HUDEP-2 (cell line): ENCODE data around the gene CACNA1C.

Experiments used
- DNase-seq, 76 experiments: peaks; one replicate each; lab custom pipeline; 2025; ENCODE audit not compliant: unreplicated experiment in 76 of 76; lab: John Stamatoyannopoulos, UW

The CACNA1C gene

GRCh38 chr12:2402073-2402579 lies 349.3 kb downstream of the CACNA1C start:
- no peak for DNase-seq

DNA sequence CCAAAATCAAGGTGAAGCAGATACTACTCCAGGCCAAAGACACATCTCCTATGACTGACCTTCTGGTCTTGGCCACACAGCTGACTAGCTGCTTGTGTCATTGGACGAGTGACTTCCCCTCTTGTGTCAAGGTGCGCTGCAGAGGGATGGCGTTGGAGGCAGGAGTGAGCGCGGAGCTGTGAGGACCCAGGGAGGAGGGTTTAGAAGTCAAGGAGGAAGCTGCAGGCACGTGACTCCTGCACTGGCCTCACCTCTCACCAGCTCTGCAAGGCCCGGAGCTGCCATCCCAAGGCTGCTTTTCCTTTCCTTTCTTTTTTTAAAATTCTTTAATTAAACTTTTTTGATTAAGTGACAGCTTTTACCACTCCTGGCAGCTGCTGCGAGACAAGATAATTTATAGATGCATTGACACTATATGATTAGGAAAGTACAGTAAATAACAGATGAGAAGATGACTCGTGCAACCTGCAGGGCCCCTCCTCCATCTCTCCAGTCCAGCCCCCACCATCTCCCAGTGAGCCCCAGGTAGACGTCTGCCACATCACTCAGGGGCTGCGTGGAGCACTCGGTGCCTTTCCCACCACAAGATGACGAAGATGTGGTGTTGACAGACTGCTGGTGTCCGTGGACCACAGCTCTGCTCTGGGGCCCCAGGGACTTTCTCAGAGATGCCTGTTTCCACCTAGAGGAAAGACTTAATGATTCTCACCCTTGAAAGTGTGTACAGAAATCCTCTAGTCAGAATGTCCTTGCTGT lies 350.6 kb downstream of the CACNA1C start:
- no peak for DNase-seq

- no peak for DNase-seq
Observed at GRCh38 chr12:2405039-2405438, 352.3 kb downstream of the CACNA1C start.

DNA sequence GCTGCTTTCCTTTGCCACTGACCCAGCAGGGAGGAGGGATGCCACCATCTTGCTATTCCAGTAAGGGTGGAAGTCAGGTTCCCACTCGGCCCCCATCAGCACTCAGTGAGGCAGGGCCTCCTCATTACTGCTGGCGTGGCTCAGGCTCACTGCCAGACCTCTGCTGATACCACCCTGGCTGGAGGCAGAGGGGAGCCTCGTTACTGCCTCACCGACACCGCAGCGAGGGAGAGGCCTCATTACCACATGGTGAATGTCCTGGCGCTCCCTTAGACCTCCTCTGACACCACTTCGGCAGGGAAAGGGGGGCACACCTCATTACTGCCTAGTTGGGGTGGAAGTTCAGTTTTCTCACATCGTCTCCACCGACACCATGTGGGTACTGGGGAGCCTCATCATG lies 354.1 kb downstream of the CACNA1C start:
- DNase-seq: no peak

DNA sequence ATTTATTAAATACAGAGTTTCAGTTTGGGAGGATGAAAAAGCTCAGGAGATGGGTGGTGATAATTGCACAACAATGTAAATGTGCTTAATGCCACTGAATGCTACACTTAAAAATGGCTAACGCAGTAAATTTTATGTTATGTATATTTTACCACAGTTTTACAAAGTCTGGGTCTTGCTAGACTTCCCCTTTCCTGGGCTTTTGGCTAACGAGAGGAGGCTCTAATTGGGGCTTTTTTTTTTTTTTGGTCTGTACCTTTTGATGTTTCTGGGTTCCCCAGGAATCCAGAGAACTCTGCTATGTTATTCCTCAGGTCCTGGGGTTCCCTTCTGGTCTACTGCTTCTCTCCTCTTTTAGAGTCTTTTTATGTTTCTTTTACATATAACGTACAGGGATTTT lies 355.5 kb downstream of the CACNA1C start:
- no peak for DNase-seq

GRCh38 chr12:2409656-2410265 lies 357.0 kb downstream of the CACNA1C start:
- DNase-seq: no peak

DNA sequence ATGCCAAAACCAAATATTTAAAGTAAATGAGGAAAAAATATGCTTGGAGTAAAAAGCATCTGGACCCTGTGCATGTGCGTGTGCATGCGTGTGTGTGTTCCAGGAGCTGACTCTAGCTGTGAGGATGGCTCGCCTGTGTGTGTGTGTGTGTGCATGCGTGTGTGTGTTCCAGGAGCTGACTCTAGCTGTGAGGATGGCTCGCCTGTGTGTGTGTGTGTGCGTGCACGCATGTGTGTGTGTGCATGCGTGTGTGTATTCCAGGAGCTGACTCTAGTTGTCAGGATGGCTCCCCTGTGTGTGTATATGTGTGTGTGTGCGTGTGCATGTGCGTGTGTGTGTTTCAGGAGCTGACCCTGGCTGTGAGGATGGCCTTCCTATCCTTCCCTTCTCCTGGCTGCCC lies 357.7 kb downstream of the CACNA1C start:
- DNase-seq: no peak

GRCh38 chr12:2411011-2411410 lies 358.2 kb downstream of the CACNA1C start:
- DNase-seq: no peak

- DNase-seq: no peak
Observed at GRCh38 chr12:2411616-2412304, 359.0 kb downstream of the CACNA1C start.

GRCh38 chr12:2412305-2412643 lies 359.5 kb downstream of the CACNA1C start:
- no peak for DNase-seq

- no peak for DNase-seq
Observed at GRCh38 chr12:2413301-2413700, 360.5 kb downstream of the CACNA1C start.

DNA sequence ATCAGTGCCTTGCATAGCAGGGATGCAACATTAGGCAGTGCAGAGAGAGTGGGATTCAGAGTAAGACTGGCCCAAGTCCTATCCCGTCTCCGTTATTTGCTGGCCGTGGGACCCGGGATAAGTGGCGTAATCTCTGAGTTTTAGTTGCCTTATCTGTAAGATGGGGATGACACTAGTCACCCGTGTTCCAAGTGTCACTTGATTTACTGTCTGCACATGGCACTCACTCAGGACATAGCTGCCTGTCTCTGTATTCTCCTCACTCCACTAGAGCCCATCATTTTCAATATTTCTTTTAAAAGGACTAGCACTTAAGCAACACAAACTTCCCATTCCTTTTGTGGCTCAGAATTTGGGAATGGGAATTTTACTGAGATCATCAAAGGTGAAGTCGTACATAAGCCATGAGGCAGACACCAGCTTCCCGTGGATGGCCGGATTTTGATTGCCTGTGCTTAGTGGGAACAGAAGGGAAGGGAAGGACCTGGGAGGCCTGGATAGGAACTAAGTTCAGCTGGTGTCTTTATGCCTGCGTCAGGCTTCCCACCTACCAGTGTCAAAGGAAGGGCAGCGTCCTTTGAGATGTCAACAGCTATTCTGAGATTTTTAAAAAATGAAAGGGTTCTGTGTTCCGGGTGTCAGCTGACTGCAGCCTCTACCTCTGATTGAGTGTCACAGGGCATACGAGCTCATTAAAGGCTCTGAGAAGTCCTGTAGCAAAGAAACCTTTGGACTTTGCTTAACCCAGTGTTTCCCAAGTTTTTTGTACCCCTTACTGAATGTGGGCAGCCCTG lies 361.4 kb downstream of the CACNA1C start:
- DNase-seq: no peak

DNA sequence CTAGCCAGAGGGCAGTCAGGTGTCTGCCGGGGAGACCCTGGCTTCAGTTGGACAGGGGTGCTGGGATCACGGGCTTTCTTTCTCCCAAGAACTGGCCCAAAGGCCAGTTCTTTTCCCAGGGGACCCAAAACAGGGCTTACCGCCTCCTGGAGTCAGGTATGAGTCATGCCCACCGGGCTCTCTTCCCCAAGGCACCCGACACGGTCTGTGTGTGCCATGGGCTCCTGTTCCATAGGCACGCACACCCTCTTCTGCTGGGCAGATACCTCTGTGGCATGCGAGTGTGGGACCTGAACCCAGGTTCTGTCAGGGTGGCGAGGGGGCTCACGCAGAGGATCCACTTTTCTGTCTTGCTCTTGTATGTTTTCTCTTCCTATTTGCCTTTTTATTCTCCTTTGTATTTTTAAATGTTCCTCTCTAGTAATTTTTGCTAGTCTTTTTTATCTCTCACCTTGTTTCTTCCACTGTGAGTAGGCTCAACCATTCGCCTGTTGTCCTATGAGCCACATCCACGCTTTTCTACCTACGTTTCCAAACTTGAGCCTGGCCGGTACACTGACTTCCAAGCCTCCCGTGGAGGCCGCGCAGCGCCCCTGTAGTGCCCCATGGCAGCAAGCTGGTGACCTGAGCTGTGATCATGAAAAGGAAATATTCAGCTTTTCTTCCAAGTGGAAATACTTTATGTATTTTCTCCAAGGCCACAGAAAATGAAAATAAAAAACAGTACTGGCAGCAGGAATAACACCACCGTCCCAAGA lies 362.2 kb downstream of the CACNA1C start:
- DNase-seq: no peak

DNA sequence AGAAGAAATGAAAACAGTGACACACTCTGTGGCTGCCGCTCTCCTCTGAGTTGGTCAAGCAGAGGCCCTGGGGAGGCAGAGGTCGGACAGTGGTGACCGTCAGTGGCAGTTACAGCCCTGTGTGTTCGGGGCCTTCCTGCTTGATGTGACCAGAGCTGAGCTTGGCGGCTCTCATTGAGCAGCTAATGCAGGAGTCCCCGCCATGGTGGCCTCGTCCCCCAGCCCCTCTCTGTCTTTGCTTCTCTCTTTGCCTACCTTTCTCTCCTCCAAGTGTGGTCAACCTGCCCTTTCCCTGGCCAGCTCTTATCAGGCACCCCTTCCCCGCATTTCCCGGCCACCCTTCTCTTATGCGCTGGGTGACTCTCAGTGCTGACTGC lies 362.8 kb downstream of the CACNA1C start:
- DNase-seq: no peak

DNA sequence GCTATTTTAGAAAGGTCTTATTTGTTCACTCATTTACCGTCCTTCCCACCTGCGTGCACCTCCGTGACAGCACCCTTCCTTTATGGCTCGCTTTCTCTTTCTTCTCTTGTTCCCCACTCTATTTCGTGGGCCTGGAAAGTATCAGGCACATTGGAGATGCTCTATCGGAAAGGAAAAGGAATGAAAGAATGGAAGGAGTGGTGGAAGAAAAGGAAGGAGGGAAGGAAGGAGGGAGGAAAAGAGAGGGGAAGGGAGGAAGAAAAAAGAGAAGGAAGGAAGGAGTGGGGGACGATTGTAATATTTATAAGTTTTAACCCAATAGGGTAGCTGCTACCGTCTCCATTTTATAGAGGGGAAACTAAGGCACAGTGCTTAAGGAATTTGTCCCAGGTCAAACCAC lies 363.4 kb downstream of the CACNA1C start:
- no peak for DNase-seq

DNA sequence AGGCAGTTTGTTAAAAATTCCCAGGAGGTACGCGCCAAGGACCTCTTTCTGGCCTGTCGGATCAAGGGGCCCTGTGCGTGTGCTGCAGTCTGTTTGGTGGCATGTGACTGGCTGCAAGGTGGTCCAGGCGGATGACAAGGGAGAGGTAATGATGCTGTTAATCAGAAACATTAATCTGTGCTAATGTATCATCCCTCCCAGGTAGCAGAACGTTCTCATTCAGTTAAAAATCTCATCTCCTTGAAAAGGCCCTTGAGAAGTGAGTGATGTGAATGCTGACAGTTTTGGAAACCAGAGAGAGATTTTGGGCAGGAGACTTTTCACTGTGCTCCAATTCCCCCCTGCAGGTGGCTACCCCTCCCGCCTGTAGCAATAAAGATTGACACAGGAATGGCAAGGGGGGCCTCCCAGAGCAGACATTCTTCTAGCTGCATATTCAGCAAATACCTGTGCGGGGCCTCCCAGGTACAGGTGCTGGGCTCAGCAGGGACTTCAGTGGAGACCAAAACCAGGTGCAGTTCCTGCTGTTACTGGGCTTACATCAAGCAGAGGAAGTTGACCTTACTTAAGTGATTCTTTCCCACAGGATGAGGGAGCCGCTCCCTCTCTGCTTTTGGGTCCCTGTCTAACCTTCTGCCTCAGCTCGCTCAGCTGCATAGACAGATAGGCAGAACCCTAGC lies 364.8 kb downstream of the CACNA1C start:
- DNase-seq: no peak

DNA sequence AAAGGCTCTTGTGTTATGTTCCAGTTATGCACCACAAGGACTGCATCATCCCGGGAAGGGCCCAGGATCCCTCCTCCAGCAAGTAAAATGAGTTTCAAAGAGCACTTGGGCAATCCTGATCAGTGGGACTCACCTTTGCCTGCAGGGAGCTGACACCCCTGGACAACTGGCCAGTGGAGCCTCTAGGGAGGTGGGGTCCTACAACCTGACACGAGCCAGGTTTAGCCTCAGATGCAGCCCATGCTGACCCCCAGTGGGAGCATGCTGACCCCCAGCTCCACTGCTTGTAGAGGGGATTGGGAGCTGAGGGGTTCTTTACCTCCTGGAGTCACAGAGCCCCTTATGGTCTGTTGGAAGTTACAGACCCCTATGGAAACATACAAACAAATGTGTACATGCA lies 365.8 kb downstream of the CACNA1C start:
- no peak for DNase-seq

DNA sequence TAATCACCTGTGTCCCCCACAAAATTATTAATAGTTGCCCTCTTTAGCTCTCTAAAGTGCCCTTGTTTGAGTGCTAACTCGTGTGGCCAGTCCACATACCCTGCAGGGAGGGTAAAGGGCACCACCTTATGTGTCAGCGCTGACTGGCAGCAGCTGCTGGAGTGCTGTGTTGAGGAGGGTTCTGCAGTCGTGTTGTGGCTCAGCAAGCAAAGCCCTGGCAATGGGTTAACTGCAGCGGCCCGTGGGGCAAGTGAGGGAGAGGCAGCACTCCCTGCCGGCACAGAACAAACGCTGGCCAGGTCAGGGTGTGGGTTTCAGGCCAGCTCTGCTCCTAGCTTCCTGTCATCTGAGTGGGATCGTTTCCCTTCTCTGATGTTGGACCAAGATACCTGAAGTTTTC lies 369.8 kb downstream of the CACNA1C start:
- DNase-seq: no peak

DNA sequence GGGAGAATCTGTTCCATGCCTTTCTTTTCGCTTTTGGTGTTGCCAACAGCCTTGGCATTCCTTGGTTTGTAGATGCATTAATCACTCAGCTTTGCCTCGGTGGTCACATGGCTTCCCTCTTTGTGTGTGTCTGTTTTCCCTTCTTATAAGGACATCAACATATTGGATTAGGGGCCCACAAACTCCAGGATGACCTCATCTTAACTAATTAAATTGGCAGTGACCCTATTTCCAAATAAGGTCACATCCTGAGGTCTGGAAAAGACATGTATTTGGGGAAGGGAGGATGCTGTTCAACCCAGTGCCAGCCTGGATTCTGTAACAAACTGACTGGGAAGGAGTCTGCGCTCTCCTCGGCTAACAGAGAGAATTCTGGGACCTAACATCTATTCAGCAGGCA lies 376.2 kb downstream of the CACNA1C start:
- no peak for DNase-seq

DNA sequence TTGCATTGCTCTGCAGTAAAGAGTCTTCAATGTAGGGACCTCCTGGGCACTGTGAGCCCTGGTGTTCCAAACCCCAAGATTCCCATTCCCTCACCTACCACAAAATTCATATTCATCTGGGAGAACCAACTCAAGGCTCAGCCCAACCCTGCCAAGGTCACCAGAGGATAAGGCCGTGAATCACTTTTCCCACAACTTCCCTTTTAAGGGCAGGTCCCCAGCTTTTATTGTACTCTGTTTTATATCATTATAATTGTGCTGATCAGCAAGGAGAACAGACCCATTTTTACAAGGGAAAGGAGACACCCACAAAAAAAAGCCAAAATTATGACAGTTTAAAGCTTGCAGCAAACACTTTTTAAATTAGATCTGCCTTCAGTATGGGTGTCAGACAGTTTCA lies 379.0 kb downstream of the CACNA1C start:
- DNase-seq: no peak
